GM19035 (cell line): ENCODE measurements around the gene SPEM3.

Source experiments
- ATAC-seq: cut with Tn5 transposase; IDR thresholded peaks from one replicate; pipeline ENCODE4 v1.9.1; 2021; ENCODE audit not compliant: unreplicated experiment

The SPEM3 gene

GRCh38 chr17:7419819-7420610 lies 8.6 kb upstream of the SPEM3 start, which contains the start of gene SPEM1:
TSS of gene SPEM1 (plus strand) at chr17:7420324. CDS start at chr17:7420385, 61 bp downstream.
- no peak for ATAC-seq

GRCh38 chr17:7421186-7421585 lies 7.5 kb upstream of the SPEM3 start:
- ATAC-seq: no peak

- ATAC-seq: no peak
Measured at GRCh38 chr17:7423679-7424078, 5.0 kb upstream of the SPEM3 start.

GRCh38 chr17:7425316-7425715 lies 3.3 kb upstream of the SPEM3 start, which contains the start of gene SPEM2:
TSS of gene SPEM2 (plus strand) at chr17:7425616. CDS start at chr17:7425689, 73 bp downstream.
- no peak for ATAC-seq

- ATAC-seq: no peak
Measured at GRCh38 chr17:7425756-7426155, 2.9 kb upstream of the SPEM3 start.

- no peak for ATAC-seq
Measured at GRCh38 chr17:7426203-7426863, 2.3 kb upstream of the SPEM3 start.

GRCh38 chr17:7426896-7427489 lies 1.7 kb upstream of the SPEM3 start:
- no peak for ATAC-seq

- ATAC-seq: no peak
Measured at GRCh38 chr17:7427549-7427948, 1.1 kb upstream of the SPEM3 start.

GRCh38 chr17:7429722-7430121 lies 1.1 kb downstream of the SPEM3 start:
- ATAC-seq: no peak

GRCh38 chr17:7431231-7431630 lies 2.6 kb downstream of the SPEM3 start:
- no peak for ATAC-seq

GRCh38 chr17:7432296-7432695 lies 3.6 kb downstream of the SPEM3 start:
- no peak for ATAC-seq

- peak; percentile 24 for ATAC-seq
Measured at GRCh38 chr17:7435676-7436555, 7.3 kb downstream of the SPEM3 start.

- no peak for ATAC-seq
Measured at GRCh38 chr17:7436556-7437368, 8.1 kb downstream of the SPEM3 start.

GRCh38 chr17:7437369-7437863 lies 8.8 kb downstream of the SPEM3 start:
- no peak for ATAC-seq

- ATAC-seq: no peak
Measured at GRCh38 chr17:7437950-7438614, 9.4 kb downstream of the SPEM3 start.

- no peak for ATAC-seq
Measured at GRCh38 chr17:7438656-7439460, 10.2 kb downstream of the SPEM3 start.

- ATAC-seq: no peak
Measured at GRCh38 chr17:7439462-7440112, 10.9 kb downstream of the SPEM3 start, which contains the start of gene FGF11. TSS of gene FGF11 (plus strand) at chr17:7439512. CDS start at chr17:7439621, 109 bp downstream.
